SHP77 treated with DMSO at 0.1 percent for 48 hours (cell line): ENCODE measurements around the gene KANSL1.
"Not testable (repeated sequence)": the region's sequence is repeated elsewhere in the genome, so short reads cannot be mapped to it uniquely, and the experiment has no call there.

Experiments
- DNase-seq: peaks from one replicate; lab custom pipeline; 2025; lab: John Stamatoyannopoulos, UW

Gene KANSL1

GRCh38 chr17:46138473-46138872, 54.8 kb downstream of the KANSL1 start:
- DNase-seq = no peak

- DNase-seq = no peak
Measured at GRCh38 chr17:46136820-46137219, 56.4 kb downstream of the KANSL1 start.

DNA sequence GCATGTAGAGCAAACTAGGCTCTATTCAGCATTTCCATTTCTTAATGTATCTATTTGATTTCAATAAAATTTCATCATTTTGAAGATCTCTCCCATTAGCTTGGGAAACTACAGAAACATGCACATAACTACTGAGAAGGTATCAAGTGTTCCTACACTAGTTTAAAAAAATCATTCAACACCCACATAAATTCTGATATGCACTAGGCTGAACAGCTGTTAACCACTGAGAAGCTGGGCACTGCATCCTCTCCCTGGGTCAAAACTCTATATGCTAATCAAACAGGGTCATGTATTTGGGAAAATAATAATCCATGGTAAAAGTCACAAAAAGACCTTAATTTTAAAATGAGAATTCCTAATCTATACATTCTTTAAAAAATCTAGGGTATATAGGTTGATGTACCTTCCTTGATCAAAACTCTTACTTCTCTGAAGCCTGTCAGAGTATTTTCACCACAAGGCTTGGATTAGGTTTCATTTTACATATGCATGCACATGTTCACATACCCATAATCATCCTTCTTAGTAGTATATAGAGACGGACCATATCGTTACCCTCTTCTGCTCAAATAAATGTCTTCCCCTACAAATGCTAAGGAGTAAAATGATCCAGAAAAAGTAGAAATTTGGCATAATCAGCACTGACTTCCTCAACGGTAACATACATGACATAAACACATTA, 57.2 kb downstream of the KANSL1 start:
- no peak for DNase-seq

DNA sequence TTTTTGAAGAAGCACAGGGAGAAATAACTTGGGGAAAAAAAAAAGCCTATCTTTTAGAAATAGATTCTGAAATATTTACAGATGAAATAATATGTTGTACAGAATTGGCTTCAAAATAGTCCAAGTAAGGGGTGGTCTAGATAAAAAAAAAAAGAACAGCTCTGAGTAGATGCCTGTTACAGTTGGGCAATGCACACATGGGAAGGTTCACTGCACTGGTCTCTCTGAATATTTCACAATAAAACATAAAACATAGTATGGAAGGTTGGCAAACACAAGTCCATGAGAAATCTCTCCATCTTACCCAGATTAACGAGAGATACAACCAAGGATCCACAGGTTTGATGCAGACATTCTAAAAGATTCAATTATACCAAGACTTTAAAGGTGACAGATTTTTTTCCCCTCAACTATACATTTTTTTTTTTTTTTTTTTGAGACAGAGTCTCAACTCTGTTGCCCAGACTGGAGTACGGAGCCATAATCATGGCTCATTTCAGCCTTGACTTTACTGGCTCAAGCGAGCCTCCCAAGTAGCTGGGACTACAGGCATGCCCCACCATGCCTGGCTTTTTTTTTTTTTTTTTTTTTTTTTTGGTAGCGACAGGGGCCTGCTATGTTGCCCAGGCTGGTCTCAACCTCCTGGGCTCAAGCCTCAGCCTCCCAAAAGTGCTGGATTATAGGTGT, 58.0 kb downstream of the KANSL1 start:
- DNase-seq = no peak

DNA sequence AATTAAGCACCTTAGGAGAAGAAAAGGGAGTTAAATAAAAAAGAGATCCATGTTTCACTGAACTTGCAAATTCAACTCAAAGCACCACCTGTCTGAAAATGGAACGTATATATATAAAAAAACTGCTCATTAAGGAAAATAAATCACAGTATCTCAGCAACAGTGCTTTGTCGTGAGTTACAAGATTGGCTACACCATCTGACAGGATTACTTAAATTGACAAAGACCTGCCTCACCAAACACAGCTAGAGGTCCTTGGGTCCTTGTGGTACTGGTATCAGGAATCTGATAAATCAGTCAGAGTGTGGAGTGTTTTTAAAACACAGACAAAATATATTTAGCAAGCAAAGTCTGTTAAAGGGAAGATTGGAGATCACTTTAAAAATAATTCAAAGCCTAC, 63.9 kb downstream of the KANSL1 start:
- no peak for DNase-seq

DNA sequence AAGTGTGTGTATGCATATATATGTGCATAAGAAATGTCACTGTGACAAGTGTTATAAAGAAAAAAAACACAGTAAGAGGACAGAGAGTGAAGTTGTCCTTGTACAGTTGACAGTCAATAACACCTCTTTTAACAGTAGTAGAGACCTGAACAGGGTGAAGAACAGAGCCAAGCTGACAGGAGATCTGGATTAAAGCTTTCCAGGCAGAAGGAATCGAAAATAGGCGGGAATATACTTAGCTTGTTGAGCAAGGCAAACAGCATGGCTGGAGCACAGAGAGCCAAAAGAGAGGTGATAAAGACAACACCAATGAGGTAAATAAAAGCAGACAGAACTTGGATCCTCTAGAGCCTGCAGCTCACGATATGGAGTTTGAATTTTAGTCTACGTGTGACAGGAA, 64.8 kb downstream of the KANSL1 start:
- DNase-seq = no peak

DNA sequence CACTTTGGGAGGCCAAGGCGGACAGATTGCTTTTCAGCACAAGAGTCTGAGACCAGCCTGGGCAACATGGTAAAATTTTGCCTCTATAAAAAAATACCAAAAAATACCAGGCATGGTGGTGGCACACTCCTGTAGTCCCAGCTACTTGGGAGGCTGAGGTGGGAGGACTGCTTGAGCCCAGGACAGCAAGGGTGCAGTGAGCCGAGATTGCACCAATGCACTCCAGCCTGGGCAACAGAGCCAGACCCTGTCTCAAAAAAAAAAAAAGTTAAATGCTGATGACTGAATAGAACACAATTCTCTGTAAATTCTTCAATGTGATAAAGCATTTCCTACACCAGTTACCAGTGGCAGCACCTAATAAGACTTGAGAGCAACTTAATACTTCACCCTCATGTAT, 65.7 kb downstream of the KANSL1 start:
- DNase-seq = no peak

DNA sequence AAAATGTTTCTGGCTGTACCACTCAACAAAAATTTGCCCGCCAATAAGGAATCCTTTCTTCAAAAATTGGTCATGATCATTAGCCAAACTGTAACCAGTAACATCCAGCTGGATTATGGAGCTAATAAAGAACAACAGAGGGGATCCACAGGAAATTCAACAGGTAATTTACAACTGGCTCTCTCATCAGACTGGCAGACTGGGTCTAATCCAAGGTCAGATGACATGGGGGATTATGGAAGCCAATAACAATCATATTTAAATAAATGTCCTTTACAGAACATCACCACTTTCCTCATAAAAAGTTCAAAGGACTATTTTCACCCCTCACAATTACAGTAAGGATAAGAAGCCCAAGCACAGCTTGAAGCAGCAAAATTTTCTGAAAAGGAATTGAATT, 66.4 kb downstream of the KANSL1 start:
- no peak for DNase-seq

DNA sequence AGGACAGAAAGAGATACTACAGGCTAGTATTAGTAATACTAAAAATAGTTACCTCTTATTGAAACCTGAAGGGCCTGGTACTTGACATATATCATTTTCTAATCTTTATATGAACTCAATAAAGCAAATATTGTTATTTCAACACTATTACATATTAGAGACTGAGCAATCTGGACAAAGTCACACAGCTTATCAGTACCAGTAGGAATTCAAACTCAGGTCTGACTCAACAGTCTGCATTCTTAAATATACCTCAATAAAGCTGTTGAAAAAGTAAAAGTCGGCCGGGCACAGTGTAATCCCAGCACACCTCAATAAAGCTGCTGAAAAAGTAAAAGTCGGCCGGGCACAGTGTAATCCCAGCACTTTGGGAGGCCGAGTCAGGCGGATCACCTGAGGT, 67.4 kb downstream of the KANSL1 start:
- no peak for DNase-seq

DNA sequence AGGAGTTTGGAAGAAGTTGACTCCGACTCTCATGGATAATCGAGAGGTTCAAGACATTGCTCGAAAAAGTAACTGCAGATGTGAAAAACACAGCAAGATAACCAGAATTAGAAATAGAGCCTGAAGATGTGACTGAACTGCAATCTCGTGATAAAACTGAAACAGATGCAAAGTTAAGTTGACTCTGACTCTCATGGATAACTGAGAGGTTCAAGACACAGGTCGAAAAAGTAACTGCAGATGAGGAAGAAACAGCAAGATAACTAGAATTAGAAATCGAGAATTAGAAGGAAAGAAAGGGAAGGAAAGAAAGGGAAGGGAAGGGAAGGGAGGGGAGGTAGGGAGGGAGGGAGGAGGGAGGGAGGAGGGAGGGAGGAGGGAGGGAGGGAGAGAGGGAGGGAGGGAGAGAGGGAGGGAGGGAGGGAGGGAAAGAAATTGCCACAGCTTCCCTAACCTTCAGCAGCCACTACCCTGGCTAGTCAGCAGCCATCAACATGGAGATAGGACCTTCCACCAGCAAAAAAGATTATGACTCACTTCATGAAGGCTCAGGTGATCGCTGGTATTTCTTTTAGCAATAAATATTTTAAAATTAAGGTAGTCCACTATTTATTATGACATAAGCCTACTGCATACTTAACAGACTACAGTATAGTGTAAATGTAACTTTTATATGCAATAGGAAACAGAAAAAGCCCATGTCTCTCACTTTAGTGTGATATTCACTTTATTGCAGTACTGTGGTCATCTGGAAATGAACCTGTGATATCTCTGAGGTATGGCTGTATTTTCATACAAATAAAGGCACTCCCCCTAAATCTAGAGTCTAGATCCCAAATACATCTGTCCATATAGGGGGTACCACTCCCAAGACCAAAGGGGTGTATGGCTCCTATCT, 68.3 kb downstream of the KANSL1 start:
- DNase-seq = no peak

GRCh38 chr17:46123607-46124006, 69.6 kb downstream of the KANSL1 start:
- DNase-seq = no peak

- no peak for DNase-seq
Measured at GRCh38 chr17:46122486-46122871, 70.8 kb downstream of the KANSL1 start.

- DNase-seq = no peak
Measured at GRCh38 chr17:46121841-46122485, 71.3 kb downstream of the KANSL1 start.

- DNase-seq = no peak
Measured at GRCh38 chr17:46121165-46121764, 72.0 kb downstream of the KANSL1 start.

DNA sequence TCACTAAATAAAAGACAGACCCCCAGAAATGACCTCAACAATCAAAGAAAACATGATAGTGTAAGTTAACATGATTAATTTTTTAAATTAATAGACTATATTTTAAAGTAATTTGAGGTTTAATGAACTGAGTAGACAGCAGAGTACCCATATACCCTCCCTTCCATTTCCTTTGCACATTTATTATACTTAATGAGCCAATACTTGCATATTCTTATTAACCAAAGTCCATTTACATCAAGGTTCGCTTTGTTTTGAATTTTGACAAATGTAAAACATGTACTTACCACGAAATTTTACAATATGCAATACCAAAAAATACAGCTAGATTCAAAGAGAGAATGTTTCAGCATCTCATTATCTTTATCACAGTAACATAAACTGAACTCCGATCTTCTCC, 72.7 kb downstream of the KANSL1 start:
- no peak for DNase-seq

DNA sequence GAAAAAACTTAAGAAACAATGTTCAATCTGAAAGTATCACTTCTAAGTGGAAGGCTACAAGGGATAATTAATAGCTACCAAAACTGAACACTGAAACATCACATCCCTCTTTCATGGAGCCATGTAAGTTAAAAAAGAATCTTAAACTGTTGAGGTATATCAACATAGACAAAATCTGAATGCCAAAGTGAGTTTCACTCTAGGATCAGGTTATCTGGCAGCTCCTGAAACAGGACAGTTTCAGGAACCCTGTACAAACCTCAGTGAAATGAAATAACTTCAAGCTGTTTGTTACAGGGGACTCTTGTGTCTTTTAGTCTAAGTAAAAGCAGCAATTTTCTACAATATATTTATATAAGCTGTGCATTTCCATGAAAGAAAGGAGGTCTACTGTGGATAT, 73.2 kb downstream of the KANSL1 start:
- DNase-seq = no peak

GRCh38 chr17:46118964-46119363, 74.3 kb downstream of the KANSL1 start:
- DNase-seq = no peak

DNA sequence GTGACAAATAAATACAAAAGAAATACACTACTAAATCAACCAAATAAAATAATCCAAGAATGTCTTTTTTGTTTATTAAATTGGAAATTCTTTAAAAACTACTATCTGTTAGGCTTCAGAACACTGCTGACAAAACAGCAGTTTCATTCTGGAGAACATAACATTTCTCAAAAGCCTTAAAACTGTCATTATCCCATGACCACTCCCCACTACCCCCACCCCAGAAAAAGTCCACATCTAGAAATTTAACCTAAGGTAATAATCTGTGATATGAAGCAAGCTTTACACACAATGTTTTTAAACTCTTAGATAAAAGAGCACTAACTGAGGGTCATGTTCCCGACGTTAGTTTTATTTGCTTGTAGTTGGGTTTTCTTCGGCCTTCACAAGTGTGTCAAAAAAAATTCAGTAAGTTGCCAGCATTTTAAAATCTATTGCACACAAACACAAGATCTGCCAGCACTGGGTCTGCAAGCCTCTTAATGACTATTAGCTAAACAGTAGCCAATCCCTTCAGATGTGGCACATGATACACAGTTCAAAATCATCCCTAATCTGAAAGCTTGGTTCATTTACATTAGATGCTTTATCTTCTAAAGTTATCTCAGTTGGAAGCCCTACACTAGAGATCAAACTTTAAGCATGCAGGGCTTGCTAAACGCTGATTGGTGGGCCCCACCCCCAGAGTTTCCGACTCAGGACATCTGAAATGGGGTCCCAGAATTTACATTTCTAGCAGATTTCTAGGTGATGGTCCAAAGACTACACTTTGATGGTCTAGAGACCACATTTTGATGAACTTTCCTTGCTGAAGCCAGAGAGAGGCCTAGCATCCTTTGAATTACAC, 75.2 kb downstream of the KANSL1 start:
- DNase-seq = no peak

- DNase-seq = no peak
Measured at GRCh38 chr17:46117117-46117516, 76.1 kb downstream of the KANSL1 start.

DNA sequence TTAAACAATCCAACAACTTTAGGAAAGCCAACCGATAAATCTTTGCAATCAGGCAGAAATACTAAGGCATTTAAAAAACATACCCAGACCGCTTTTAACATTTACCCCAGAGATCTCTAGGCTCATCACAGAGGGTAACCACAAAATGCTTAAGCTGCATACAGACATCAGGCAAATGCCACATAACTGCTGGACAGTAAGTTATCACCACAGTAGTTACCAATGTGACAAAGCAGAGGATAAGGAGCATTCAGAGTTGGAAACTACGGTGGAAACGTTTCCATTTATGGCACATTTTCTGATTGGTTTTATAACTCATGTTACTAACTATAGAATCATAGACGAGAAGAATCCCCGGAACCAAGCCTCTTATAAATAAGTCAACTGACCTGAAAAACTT, 77.5 kb downstream of the KANSL1 start:
- DNase-seq = no peak

- DNase-seq = not testable (repeated sequence)
Measured at GRCh38 chr17:46111236-46111635, 82.0 kb downstream of the KANSL1 start.
